Stimulated activated CD4-positive, alpha-beta T cell treated with anti-CD3 and anti-CD28 coated beads, Interleukin-4, amount 100 ng/mL, for 24 hours (primary cell): ENCODE measurements around the gene PSMB2.

Experiments used
- DNase-seq: peaks from one replicate; pipeline ENCODE4 v3.0.0-alpha.2; 2020

The PSMB2 gene

GRCh38 chr1:35555601-35556477 lies 85.5 kb downstream of the PSMB2 start:
- DNase-seq: peak; percentile 36

GRCh38 chr1:35555212-35555584 lies 86.1 kb downstream of the PSMB2 start:
- DNase-seq: no peak

- no peak for DNase-seq
Observed at GRCh38 chr1:35554266-35555211, 86.8 kb downstream of the PSMB2 start.

GRCh38 chr1:35553851-35554250 lies 87.5 kb downstream of the PSMB2 start:
- DNase-seq: no peak
